Spleen (tissue), 7 donors: Measurements from ENCODE around the gene FBXW10.
"Not testable (repeated sequence)": the region's sequence is repeated elsewhere in the genome, so short reads cannot be mapped to it uniquely, and the experiment has no call there.

Source experiments
- POLR2A ChIP-seq, 3 donors: fragments of 450-650 bp; IDR thresholded peaks; one replicate each; pipeline ENCODE4 v1.5.1; 2017; ENCODE audit warnings: antibody characterized with exemption in 3 of 3, mild to moderate bottlenecking in 1 of 3
- POLR2AphosphoS5 ChIP-seq, 3 donors: sonication (generic); formaldehyde crosslinking; IDR thresholded peaks; one replicate each; pipeline ENCODE4 v1.5.1; 2017; ENCODE audit warnings: antibody characterized with exemption in 3 of 3
- TF ChIP-seq, protein P1 (sequence below), 11 experiments: fragments of 200-600 bp in 7 of 11; fragments of 450-650 bp in 4 of 11; sonication (generic) in 4 of 11; IDR thresholded peaks in 8 of 11; conservative IDR thresholded peaks in 3 of 11; 1 replicate in 7 of 11; 2 replicates in 4 of 11; pipeline versions ENCODE4 v1.4.0 to v1.8.0; 2016 to 2021; ENCODE audit warnings: antibody characterized with exemption in 11 of 11, inconsistent platforms in 4 of 11, mild to moderate bottlenecking in 1 of 11
- donor health status: DM: no; HTN: no; CAD: no; lungs with moderate emphysema.
- donor health status: DM: no; HTN: no; CAD: no.
- donor health status: DM: no; HTN: no; CAD: no.

DNA sequence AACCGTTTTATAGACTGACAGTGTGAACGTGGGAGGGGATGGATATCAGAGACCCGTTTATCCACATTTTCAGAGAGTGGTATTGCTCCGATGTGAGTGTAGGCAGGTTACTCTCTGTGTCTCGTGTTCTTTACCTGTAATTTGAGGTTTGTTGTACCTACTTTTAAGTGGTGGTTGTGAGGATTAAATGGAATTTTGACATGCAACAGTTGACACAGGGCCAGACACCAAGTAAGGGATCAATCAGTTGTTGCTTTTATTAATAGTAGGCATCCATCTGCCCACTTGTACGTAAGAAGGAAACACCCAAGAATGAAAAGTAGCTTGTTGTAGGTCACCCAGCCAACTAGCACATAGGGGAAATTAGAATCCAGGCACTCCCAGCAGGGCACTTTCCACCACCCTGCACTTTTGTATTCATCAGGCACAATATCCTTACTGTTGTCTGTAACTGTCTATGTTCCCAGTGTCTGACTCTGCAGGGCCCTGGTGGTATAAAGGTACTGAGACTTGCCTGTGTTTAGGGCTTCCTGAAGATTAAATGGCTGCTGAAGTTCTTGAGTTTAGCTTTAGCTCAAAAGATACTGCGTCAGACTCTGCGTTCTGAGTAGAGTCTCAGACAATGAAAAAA, 45.3 kb upstream of the FBXW10 start:
- TF ChIP-seq POLR2AphosphoS5, POLR2A (IDR thresholded peaks at IDR 0.05): not testable (repeated sequence)
- TF ChIP-seq, protein P1, sequence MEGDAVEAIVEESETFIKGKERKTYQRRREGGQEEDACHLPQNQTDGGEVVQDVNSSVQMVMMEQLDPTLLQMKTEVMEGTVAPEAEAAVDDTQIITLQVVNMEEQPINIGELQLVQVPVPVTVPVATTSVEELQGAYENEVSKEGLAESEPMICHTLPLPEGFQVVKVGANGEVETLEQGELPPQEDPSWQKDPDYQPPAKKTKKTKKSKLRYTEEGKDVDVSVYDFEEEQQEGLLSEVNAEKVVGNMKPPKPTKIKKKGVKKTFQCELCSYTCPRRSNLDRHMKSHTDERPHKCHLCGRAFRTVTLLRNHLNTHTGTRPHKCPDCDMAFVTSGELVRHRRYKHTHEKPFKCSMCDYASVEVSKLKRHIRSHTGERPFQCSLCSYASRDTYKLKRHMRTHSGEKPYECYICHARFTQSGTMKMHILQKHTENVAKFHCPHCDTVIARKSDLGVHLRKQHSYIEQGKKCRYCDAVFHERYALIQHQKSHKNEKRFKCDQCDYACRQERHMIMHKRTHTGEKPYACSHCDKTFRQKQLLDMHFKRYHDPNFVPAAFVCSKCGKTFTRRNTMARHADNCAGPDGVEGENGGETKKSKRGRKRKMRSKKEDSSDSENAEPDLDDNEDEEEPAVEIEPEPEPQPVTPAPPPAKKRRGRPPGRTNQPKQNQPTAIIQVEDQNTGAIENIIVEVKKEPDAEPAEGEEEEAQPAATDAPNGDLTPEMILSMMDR (IDR thresholded peaks at IDR 0.05 in 8 of 11, conservative IDR thresholded peaks at IDR 0.05 in 3 of 11), result not testable (repeated sequence)
